ENCODE measurements around the gene PSMD13. TPM values are rescaled to one million over a fixed set of nuclear protein-coding genes. Genes with fewer than 3 reads are reported as not detected.
"Not testable (repeated sequence)": the region's sequence is repeated elsewhere in the genome, so short reads cannot be mapped to it uniquely, and the experiment has no call there.

Gene PSMD13
- total RNA-seq, 1 donor from 2014 or later, result 92.3 TPM

GRCh38 chr11:232783-233565 lies 3.8 kb upstream of the PSMD13 start:
- DNase-seq, result no peak
- intact Hi-C loops (cut with micrococcal nuclease), result no loop called here
- ATAC-seq, result no peak

GRCh38 chr11:235180-235579 lies 1.6 kb upstream of the PSMD13 start:
- DNase-seq (no peak), ATAC-seq (no peak)
- intact Hi-C loops (cut with micrococcal nuclease), result no loop called here

- ATAC-seq (peak; percentile 12), DNase-seq (no peak)
- intact Hi-C loops (cut with micrococcal nuclease), result no loop called here
These were observed 1.2 kb upstream of the PSMD13 start for GRCh38 chr11:235609-235996.

GRCh38 chr11:235997-236773 lies 591 bp upstream of the PSMD13 start, which contains the start of gene SIRT3:
SIRT3 (minus strand) TSS chr11:236342; CDS start chr11:236328, 14 bp downstream.
- DNase-seq (peak; percentile 88), ATAC-seq (peak; percentile 89)
- intact Hi-C loops (cut with micrococcal nuclease), result no loop called here

- ATAC-seq; intact Hi-C loops (cut with micrococcal nuclease); DNase-seq: not testable (repeated sequence)
These were observed 1.6 kb downstream of the PSMD13 start for GRCh38 chr11:238346-238745.

- intact Hi-C loops (cut with micrococcal nuclease), result no loop called here
- no peak for ATAC-seq
- DNase-seq, result no peak
These were observed 3.5 kb downstream of the PSMD13 start for GRCh38 chr11:240315-240714.

GRCh38 chr11:241634-242033 lies 4.9 kb downstream of the PSMD13 start:
- intact Hi-C loops (cut with micrococcal nuclease), result no loop called here

GRCh38 chr11:244376-244775 lies 7.6 kb downstream of the PSMD13 start:
- no peak for DNase-seq
- ATAC-seq, result no peak
- intact Hi-C loops (cut with micrococcal nuclease), result no loop called here

More at GRCh38 chr11:241634-242033, 4.9 kb downstream of the PSMD13 start:
- ATAC-seq (peak; percentile 76), DNase-seq (no peak)

GRCh38 chr11:249062-249461 lies 12.3 kb downstream of the PSMD13 start:
- ATAC-seq (no peak), DNase-seq (no peak)
- intact Hi-C loops (cut with micrococcal nuclease), result no loop called here

- intact Hi-C loops (cut with micrococcal nuclease), result no loop called here
- no peak for DNase-seq
- ATAC-seq, result no peak
These were observed 13.5 kb downstream of the PSMD13 start for GRCh38 chr11:250274-250673.

GRCh38 chr11:250740-251299 lies 14.0 kb downstream of the PSMD13 start:
- ATAC-seq, result peak; percentile 72
- DNase-seq, result peak; percentile 57
- intact Hi-C loops (cut with micrococcal nuclease), result no loop called here

- ATAC-seq, result no peak
- no peak for DNase-seq
- intact Hi-C loops (cut with micrococcal nuclease), result no loop called here
These were observed 14.8 kb downstream of the PSMD13 start for GRCh38 chr11:251550-251949.

GRCh38 chr11:252666-253065 lies 15.9 kb downstream of the PSMD13 start:
- DNase-seq (no peak), ATAC-seq (no peak)
- intact Hi-C loops (cut with micrococcal nuclease), result no loop called here

GRCh38 chr11:253160-253885 lies 16.5 kb downstream of the PSMD13 start:
- DNase-seq (no peak), ATAC-seq (no peak)
- intact Hi-C loops (cut with micrococcal nuclease), result no loop called here

- intact Hi-C loops (cut with micrococcal nuclease), result no loop called here
- DNase-seq, result no peak
- no peak for ATAC-seq
These were observed 17.1 kb downstream of the PSMD13 start for GRCh38 chr11:253886-254270.

- intact Hi-C loops (cut with micrococcal nuclease), result no loop called here
- no peak for ATAC-seq
- no peak for DNase-seq
These were observed 18.4 kb downstream of the PSMD13 start for GRCh38 chr11:255176-255575.

- no peak for ATAC-seq
- intact Hi-C loops (cut with micrococcal nuclease), result no loop called here
- DNase-seq, result no peak
These were observed 19.0 kb downstream of the PSMD13 start for GRCh38 chr11:255816-256215.

- intact Hi-C loops (cut with micrococcal nuclease), result no loop called here
- DNase-seq (no peak), ATAC-seq (no peak)
These were observed 20.4 kb downstream of the PSMD13 start for GRCh38 chr11:256952-257737.

Data from left ventricle myocardium superior (tissue), 1 donor.